HG03469 (cell line): ENCODE results near the gene IQGAP2.
"Not testable (repeated sequence)": the region's sequence is repeated elsewhere in the genome, so short reads cannot be mapped to it uniquely, and the experiment has no call there.

Source experiments
- ATAC-seq: cut with Tn5 transposase; IDR thresholded peaks from one replicate; pipeline ENCODE4 v1.9.1; 2021; ENCODE audit warnings: mild to moderate bottlenecking, moderate library complexity, moderate number of reproducible peaks; ENCODE audit not compliant: unreplicated experiment

Gene IQGAP2

DNA sequence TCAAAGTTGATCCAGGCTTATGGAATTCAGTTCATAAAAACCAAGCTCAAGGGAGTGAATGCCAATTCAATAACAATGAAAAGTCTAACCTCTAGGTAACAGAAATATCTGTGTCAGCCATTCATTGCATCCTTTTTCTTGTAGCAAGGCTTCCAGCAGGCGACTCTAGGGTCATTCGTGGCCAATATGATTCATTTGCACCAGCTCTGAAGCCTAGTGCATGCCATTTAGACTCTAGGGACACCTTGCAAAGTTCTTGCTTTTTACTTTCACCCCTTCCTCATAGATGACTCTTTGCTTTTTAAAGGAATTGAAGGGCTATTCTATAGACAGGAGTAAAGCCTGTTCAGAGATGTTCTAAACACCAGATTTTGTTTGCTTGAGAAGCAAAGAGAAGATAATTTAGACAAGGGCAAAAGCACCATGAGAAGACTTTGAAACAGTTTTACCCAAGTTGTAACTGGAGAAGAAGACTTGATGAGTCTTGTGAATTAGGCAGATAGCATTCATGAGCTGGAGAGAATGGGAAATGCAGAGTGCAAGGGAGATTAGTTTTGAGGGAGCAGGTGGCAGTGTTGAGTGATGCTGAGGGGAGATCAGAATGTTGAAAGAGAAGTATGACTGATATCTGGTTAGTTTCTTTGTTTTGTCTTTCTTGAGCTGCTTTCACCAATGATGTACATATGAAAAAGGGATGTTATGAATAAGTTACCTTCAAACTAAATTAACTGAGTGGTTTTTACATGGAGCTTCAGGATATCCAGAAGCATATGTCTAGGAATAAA is 125.7 kb downstream of the IQGAP2 start:
- no peak for ATAC-seq

DNA sequence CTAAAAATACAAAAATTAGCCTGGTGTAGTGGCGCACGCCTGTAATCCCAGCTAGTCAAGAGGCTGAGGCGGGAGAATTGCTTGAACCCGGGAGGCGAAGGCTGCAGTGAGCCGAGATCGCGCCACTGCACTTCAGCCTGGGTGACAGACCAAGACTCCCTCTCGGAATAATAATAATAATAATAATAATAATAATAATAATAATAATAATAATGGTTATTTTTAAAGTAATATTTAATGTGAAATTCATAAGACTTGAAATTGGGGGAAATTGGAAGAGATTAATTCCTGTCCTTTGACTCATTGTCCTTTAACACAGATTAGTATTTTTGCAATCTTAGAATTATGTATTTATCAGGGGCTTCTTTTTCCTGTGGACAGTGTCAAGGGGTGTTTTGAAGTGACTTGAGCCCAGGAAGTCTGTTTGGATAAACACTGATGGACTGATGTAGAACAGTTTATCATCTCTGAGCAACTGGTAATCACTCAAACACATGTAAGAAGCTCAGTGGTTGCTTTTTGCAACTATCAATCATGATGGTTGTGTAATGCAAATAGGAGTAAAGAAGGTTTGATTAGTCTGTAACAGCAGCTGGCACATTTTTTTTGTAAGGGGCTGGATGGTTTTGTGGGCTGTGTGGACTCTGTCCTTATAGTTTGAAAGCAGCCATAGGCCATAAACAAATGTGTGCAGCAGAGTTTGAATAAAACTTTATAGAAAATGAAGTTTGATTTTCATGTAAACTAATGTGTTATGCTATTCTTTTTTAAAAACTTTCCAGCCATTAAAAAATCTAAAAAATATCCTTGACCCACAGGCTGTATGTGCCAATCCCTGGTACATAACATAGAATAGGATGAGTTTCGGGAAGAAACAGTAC is 126.6 kb downstream of the IQGAP2 start:
- no peak for ATAC-seq

DNA sequence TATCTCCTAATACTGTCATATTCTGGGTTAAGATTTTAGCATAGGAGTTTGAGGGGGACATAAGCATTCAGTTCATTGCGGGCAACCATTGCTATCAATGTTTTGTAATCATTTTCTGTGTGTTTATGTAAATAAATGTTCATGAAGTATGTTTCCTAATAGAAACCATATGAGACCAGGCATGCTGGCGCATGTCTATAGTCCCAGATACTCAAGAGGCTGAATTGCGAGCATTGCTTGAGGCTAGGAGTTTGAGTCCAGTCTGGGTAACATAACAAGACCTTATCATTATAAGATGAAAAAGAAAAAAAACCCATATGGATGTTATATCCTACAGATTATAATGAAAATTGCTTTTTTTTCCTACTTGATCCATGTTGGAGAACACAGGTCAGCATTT is 129.0 kb downstream of the IQGAP2 start:
- ATAC-seq: no peak

DNA sequence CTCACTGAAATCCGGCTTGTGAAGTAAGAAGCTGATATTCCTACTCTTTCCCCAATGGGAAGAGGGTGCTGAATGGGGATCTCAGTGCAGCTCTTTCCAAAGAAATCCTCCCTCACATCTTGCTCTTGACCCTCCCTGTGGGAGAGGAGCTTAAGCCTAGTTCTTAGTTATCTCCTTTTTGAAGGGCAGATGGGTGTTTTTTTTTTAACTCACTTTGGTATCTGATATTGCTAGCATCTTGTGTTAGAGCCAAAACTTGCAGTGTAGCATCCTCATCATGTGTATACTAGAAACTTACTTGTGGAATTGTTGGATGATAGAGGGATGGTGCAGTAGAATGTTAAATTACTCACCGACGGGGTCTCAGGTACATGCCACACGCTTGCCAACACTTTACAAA is 129.9 kb downstream of the IQGAP2 start:
- ATAC-seq: no peak

DNA sequence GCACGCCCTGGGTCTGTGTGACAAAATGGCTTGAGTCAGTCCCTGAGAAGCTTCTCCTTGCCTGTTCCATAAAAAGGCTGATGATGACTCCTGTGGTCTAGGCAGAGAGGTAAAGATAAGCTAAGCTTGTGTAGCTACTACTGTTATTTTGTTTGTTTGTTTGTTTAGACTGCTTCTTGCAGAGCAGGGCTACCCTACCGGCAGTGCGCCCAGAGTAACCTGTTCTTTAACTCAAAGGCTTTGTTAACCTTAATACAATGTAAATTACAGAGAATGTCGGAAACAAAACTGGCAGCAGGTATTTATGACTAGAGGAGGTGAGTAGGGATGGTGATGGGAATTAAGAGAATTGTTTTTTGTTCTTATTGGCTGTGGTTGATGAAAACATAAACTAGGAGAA is 132.5 kb downstream of the IQGAP2 start:
- ATAC-seq: no peak

DNA sequence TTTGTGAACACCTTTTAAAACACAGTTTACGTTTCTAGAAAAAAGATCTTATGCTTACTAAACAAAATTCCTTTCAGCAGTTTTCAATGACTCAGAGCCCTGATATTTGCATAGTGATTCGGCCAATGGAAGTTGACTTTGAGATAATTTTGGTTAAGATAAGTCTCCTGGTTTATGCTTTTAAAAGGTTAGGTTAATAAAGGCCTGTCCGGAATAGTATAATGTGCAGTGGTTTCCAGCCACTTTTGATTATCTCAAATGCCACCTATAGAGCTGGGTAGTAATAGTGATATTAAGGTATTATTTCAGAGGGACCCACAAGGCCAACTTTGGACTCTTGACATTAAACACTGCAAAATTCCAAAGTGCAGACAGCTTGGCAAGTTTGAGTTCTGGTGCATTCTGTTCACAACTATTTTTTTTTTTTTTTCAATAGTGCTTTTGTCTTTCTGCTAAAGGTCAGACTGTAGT is 134.0 kb downstream of the IQGAP2 start:
- no peak for ATAC-seq

DNA sequence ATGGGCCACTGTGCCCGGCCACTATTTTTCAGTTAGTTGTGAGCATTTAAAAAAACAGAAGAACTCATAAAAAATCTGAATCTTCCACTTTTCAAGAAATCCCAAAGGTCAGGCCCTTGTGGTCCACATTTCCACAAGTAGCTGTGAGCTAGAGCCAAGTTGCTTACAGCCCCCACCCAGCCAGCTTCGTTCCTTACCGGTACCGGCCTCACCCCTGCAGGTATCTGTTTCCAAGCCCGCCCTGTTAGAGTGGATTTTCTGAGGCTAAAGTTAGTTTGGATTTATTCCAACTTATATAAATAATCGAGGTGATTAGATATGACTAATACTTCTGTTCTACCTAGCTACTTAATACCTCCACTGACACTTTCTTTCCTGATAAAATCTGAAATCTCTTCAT is 139.2 kb downstream of the IQGAP2 start:
- no peak for ATAC-seq

DNA sequence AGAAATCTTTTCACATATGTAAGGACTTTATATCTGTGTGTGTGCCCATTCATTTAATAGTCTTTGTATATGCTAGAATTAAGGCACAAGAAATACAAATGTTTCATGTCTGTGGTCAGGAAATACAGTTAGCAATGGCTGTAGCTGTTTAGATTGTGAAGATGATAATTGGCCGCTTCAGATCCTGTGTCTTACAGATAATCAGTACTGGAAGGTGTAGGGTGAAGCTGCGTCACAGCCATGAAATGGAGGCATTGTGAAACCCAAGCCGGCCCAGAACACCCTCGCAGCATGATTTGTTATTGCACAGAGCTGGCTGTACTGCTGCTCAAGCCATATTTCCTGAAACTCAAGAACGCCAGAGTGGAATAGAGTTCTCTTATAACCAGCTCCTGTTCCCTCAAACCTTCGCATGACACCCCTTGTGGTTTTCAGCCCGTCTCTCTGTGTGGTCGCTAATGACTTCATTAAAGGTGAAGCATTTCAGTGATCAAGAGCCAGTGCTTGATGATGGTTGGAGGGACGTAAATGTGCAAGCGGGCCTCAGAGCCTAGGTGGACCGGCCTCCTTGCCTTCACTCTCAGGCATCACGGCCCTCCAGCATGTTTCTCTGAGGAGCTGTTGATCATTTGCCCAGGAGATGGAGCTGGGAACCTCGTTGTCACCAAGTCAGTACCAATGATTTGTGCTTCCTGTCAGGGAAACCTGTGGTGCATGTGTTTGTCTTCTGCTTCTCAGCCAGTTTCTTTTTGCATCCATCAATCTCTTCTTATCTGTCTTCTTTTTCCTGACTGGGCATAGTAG is 140.0 kb downstream of the IQGAP2 start:
- ATAC-seq: no peak

DNA sequence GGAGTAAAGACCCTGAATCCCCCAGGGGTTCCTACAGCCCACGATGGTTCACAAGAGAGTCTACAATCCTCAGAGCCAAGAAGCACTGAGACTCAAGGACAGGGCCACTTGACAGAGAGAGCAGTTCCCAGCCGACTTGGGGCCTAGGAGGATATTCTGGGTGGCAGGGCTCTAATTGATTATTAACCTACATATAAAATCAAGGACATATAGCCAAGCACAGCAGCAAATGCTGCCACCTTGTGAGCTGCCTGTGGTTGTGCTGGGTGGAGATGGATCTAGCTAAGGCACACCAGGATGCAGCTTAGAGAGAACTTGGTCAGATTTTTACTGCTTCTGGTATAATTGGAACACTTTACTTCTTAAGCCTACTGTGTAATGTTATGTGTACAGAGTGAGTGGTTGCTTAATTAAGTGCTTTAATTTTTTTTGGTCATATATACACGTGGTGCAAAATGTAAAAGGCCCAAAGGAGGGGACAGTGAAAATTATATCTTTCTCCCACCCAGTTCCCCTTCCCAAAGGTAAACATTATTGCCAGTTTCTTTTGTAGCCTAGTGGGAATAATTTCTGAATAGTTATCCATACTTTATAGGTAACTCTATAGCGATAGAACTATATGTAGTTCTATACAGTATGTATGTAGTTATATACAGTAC is 141.3 kb downstream of the IQGAP2 start:
- no peak for ATAC-seq

DNA sequence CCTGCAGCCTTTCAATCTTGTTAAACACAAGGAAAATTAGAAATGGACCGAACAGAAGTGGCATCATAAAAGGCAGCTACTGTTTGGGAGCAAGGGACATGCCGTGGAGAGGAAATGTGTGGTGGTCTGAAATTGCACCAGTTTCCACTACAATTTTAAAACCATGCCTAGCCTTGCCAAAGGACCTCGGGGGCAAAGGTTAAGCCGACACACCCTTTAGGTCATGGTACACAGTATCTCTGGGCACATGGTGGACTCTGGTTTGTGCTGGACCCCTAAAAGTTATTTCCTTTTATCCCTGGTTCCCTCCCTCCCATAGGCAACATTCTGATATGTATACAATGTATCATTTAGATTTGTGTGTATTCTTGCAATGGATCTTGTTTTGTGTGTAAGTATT is 142.1 kb downstream of the IQGAP2 start:
- no peak for ATAC-seq

DNA sequence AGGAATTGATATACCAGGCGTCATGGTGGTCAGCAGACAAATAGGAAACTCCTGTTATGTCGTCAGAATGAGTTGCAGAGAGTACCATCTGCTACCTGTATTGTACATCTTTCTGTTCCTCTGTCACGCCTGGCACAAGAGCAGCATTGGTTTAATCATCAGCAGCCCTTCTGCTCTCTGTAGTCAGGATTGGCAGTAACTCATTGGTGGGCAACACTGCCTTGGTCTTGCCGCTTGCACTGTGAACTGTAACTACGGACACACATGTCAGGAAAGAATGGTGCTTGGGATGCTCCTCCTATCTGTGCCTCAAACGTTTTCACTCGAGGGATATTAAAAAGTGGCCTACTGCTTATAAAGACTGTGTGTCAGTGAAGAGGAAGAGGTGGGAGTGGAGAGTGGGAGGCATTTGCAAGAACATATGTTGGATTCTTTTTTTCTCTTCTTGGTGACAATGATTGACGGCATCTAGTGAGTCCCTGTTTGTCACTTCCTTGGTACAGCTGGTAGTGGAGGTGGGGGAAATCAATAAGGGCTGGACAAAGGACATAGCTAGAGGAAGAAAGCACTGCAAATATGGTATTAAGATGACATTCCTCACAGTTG is 143.5 kb downstream of the IQGAP2 start:
- ATAC-seq: no peak

DNA sequence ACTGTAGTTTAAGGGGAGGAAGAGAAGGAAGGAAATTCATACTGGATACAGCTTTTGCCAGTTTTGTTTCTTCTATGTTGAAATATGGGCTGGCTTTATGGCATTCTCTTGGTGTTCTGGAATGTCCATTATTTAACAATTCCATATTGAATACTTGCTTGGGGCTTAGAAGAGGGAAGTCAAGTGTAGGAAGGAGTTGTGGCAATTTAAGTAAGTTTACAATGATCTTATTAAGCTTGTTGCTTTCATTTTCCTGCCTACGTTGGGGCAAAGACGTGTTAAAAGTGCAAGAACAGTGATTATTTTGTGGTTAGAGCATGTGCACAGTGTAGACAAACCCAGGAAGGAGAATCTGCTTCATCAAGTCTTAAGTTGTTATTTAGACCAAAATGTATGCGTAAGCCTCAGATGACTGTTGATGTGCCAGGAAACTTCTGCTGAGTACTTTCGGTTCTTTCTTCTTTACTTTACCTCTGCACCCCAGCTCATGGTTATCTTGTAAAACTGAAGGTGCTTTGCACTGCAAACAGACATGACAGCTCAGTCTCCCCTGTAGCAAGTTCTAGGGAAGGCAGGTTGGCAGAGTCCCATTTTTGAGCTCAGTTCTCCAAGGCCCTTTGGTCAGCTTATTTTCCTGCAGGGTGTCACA is 144.3 kb downstream of the IQGAP2 start:
- ATAC-seq: peak; percentile 59

DNA sequence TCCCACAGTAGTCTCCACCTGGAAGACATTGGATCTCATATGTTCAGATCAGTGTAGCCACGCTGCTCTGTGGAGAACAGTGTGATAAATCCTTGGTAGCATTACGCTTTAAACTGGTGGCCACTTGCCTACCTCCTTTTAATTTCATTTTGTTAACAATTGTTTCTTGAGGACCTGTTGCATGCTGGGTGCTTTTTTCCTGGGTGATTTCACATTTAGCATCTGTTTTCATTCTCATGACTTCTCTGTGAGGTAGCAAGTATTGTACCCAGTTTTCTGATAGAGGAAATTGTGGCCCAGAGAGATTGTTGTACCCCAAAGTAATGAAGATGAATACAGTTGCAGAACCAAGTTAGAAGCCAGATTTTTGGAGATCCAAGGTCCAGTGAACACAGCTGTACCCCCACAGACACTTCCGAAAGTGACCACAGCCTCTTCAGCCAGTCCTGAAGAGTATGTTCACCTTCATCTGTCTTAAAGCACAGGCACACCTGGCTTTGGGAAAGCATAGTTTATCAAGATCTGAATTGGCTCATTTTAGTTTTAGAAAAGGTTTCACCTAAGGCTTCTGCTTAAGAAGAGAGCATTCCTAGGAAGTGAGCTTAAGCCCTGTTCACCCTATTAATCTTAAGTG is 144.9 kb downstream of the IQGAP2 start:
- no peak for ATAC-seq

DNA sequence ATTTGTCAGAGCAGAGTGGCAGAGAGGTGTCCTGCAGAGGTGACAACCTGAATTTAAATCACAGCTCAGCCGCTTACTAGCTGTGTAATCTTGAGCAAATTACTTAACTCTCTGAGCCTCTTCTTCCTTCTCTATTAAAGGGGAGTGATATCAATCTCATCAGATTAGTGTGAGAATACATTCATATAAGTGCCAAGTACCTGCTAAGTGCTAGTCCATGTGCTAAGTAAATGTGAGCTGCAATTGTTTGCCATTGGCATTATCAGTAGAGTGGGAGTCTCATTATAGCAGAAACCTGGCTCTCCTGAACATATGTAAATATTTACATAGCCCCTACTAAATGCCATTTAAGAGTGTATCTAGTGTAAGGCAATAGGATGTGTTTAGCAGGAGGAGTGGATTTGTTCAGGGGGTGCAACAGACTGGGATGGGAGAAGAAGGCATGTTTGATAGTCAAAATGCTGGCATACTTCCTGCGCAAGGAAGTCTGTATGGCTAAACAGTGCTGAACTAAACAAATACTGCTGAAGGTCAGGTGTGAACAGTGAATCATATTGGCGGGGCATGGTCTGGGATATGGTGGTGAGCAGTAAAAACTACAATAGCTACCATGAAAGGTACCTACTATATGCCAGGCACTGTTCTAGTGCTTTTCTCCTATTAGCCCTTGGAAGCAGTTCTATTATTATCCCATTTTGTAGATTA is 145.6 kb downstream of the IQGAP2 start:
- ATAC-seq: no peak

DNA sequence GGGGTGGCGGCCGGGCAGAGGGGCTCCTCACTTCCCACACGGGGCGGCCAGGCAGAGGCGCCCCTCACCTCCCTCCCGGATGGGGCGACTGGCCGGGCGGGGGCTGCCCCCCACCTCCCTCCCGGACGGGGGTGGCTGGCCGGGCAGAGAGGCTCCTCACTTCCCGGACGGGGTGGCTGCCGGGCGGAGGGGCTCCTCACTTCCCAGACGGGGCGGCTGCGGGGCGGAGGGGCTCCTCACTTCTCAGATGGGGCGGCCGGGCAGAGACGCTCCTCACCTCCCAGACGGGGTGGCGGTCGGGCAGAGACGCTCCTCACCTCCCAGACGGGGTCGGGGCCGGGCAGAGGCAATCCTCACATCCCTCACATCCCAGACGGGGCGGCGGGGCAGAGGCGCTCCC is 147.8 kb downstream of the IQGAP2 start:
- ATAC-seq: not testable (repeated sequence)

DNA sequence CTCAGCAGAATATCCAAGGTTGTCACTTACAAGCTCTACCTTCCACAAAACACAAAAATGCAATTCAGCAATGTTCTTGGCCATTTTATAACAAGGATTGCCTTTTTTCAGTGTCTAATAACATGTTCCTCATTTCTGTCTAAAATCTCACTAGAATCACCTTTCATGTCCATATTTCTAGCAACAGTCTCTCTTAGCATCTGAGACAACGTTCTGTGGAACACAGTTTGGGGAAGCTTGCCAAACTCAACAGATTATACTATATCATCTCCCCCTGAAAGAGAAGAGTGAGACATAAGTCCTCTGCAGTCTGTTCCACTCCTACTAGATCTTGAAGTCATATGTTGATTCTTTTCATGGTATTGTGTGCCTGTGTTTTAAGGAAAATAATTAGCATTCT is 149.5 kb downstream of the IQGAP2 start:
- no peak for ATAC-seq

DNA sequence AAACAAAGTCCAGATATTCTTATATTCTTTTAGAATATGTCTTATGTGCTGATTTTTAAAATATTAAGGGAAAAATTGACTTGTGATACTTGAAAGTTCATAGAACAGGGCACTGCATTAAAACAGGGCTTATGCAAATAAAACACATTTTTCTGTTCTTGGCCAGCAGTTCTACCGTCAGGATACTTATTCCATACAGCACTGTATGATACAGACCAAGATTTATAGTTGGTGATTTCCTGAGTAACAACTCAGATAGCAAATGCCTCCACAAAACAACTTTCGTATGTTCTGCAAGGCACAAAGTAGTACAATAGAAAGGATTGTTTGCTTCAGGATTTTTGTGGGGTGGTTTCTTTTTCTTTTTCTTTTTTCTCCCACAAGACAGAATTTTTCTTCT is 150.2 kb downstream of the IQGAP2 start:
- no peak for ATAC-seq

DNA sequence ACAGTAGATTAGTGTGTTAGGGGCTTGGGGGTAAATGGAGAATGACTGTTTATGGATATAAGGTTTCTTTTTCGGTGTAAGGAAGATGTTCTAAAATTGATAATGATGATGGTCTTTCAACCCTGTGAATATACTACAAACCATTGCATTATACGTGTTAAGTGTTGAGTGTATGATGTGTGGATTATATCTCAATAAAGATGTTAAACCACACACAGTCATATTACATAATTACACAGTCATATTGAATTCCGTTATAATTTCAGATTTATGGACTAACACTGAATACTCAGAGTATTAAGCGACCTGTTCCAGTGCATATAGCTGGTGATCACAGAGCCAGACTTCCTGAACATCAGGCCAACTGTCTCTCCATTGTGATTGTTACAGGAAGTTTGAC is 152.0 kb downstream of the IQGAP2 start:
- ATAC-seq: no peak

DNA sequence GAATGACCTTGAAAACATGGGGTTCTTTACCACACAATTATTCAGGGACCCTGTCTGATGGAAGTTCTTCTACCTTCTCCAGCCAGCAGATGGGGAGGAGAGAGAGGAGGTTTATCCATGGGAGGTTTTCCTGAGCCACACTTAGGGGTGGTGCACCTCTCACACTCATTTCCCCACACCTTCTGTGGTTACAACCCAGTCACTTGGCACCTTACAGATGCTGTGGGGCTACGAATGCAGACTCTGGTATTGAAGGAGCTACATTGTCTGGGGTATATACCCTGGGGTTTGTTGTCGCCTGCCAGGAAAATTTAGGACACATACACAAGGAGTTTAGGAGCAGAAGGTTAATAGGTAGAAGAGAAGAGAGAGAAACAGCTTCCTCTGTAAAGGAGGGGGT is 152.6 kb downstream of the IQGAP2 start:
- ATAC-seq: no peak
